Mucosa of rectum (tissue), 2 donors: ENCODE measurements around the gene RPS3.

Experiments
- H3K27ac ChIP-seq, 2 donors: one replicate each; pipeline ENCODE4 v1.7.0; 2013; ENCODE audit warnings: inconsistent platforms in 2 of 2, low read depth in 2 of 2, low read length in 2 of 2
- H3K27me3 ChIP-seq, 2 donors: one replicate each; pipeline ENCODE4 v1.7.0; 2013; ENCODE audit warnings: low read length in 2 of 2; ENCODE audit not compliant: control insufficient read depth in 2 of 2, insufficient read depth in 2 of 2
- H3K36me3 ChIP-seq, 2 donors: one replicate each; pipeline ENCODE4 v1.7.0; 2013; ENCODE audit warnings: low read length in 2 of 2; ENCODE audit not compliant: control insufficient read depth in 2 of 2, insufficient read depth in 2 of 2
- H3K4me1 ChIP-seq, 2 donors: one replicate each; pipeline ENCODE4 v1.7.0; 2013; ENCODE audit warnings: low read length in 2 of 2, mild to moderate bottlenecking in 1 of 2; ENCODE audit not compliant: control insufficient read depth in 2 of 2, insufficient read depth in 2 of 2
- H3K4me3 ChIP-seq, 2 donors: one replicate each; pipeline ENCODE4 v1.7.0; 2013; ENCODE audit warnings: low read length in 2 of 2
- H3K9ac ChIP-seq, 2 donors: one replicate each; pipeline ENCODE4 v1.7.0; 2013; ENCODE audit warnings: low read length in 2 of 2, low read depth in 1 of 2, mild to moderate bottlenecking in 1 of 2
- H3K9me3 ChIP-seq, 2 donors: one replicate each; pipeline ENCODE4 v1.7.0; 2013; ENCODE audit warnings: low read length in 2 of 2; ENCODE audit not compliant: control insufficient read depth in 2 of 2
- donor health status: healthy.
- donor health status: Normal muscosa, but diverticular disease.

RPS3 gene

GRCh38 chr11:75426720-75427086 lies 27.4 kb downstream of the RPS3 start:
- Histone ChIP-seq H3K4me3 (no peak overlapping the region), H3K9me3 (peaks cover 0 to 4% of the 10 kb centered on the region in 2 donors), H3K27me3 (peaks cover 12 to 14% of the 10 kb centered on the region in 2 donors), H3K4me1 (peaks cover 20 to 32% of the 10 kb centered on the region in 2 donors), H3K9ac (no peak overlapping the region), H3K36me3 (peaks cover 0 to 5% of the 10 kb centered on the region in 2 donors), H3K27ac (no peak overlapping the region)

GRCh38 chr11:75427181-75427580 lies 27.9 kb downstream of the RPS3 start:
- H3K9me3 ChIP-seq: peaks cover 0 to 4% of the 10 kb centered on the region in 2 donors
- H3K9ac ChIP-seq: no peak overlapping the region
- peaks cover 20 to 31% of the 10 kb centered on the region in 2 donors for H3K4me1 ChIP-seq
- H3K4me3 ChIP-seq: no peak overlapping the region
- H3K36me3 ChIP-seq: peaks cover 0 to 5% of the 10 kb centered on the region in 2 donors
- H3K27ac ChIP-seq: no peak overlapping the region
- H3K27me3 ChIP-seq: peaks cover 16 to 19% of the 10 kb centered on the region in 2 donors

GRCh38 chr11:75428281-75428724 lies 29.0 kb downstream of the RPS3 start:
- Histone ChIP-seq H3K9me3 (peaks cover 0 to 4% of the 10 kb centered on the region in 2 donors), H3K9ac (no peak overlapping the region), H3K4me1 (peaks cover 15 to 21% of the 10 kb centered on the region in 2 donors), H3K4me3 (peak overlapping the region; percentile 51 to 72), H3K27ac (no peak overlapping the region), H3K27me3 (peaks cover 27 to 28% of the 10 kb centered on the region in 2 donors), H3K36me3 (peaks cover 0 to 3% of the 10 kb centered on the region in 2 donors)

- Histone ChIP-seq H3K36me3 (no peaks in the 10 kb centered on the region), H3K4me1 (peaks cover 15 to 21% of the 10 kb centered on the region in 2 donors), H3K27me3 (peaks cover 28 to 34% of the 10 kb centered on the region in 2 donors), H3K4me3 (peak overlapping the region in 1 of 2 donors; percentile 72), H3K9ac (no peak overlapping the region), H3K9me3 (peaks cover 0 to 4% of the 10 kb centered on the region in 2 donors), H3K27ac (peak overlapping the region in 1 of 2 donors; percentile 10)
These were observed 29.8 kb downstream of the RPS3 start for GRCh38 chr11:75428989-75429640.

- Histone ChIP-seq H3K27ac (peak overlapping the region; percentile 10 to 48), H3K9me3 (peaks cover 0 to 4% of the 10 kb centered on the region in 2 donors), H3K36me3 (no peaks in the 10 kb centered on the region), H3K27me3 (peaks cover 28 to 35% of the 10 kb centered on the region in 2 donors), H3K4me3 (peak overlapping the region in 1 of 2 donors; percentile 13), H3K9ac (no peak overlapping the region), H3K4me1 (peaks cover 15 to 21% of the 10 kb centered on the region in 2 donors)
These were observed 30.3 kb downstream of the RPS3 start for GRCh38 chr11:75429641-75429901.

- peaks cover 15 to 21% of the 10 kb centered on the region in 2 donors for H3K4me1 ChIP-seq
- peak overlapping the region; percentile 56 to 61 for H3K4me3 ChIP-seq
- H3K27ac ChIP-seq: peak overlapping the region; percentile 10 to 48
- no peaks in the 10 kb centered on the region for H3K36me3 ChIP-seq
- peak overlapping the region; percentile 24 to 49 for H3K9ac ChIP-seq
- peaks cover 0 to 4% of the 10 kb centered on the region in 2 donors for H3K9me3 ChIP-seq
- H3K27me3 ChIP-seq: peaks cover 28 to 35% of the 10 kb centered on the region in 2 donors
These were observed 30.8 kb downstream of the RPS3 start for GRCh38 chr11:75429902-75430713.

GRCh38 chr11:75430714-75431532 lies 31.6 kb downstream of the RPS3 start:
- H3K27me3 ChIP-seq: peaks cover 28 to 35% of the 10 kb centered on the region in 2 donors
- peaks cover 0 to 4% of the 10 kb centered on the region in 2 donors for H3K9me3 ChIP-seq
- H3K4me3 ChIP-seq: peak overlapping the region; percentile 56 to 61
- peak overlapping the region; percentile 24 to 49 for H3K9ac ChIP-seq
- no peak overlapping the region for H3K27ac ChIP-seq
- H3K36me3 ChIP-seq: peaks cover 0 to 2% of the 10 kb centered on the region in 2 donors
- peaks cover 15 to 21% of the 10 kb centered on the region in 2 donors for H3K4me1 ChIP-seq

GRCh38 chr11:75431533-75432525 lies 32.5 kb downstream of the RPS3 start:
- H3K27ac ChIP-seq: peak overlapping the region in 1 of 2 donors; percentile 26
- H3K9me3 ChIP-seq: peaks cover 0 to 4% of the 10 kb centered on the region in 2 donors
- H3K9ac ChIP-seq: no peak overlapping the region
- H3K4me3 ChIP-seq: no peak overlapping the region
- peaks cover 0 to 2% of the 10 kb centered on the region in 2 donors for H3K36me3 ChIP-seq
- peaks cover 28 to 35% of the 10 kb centered on the region in 2 donors for H3K27me3 ChIP-seq
- peaks cover 15 to 21% of the 10 kb centered on the region in 2 donors for H3K4me1 ChIP-seq

- H3K4me1 ChIP-seq: peaks cover 15 to 21% of the 10 kb centered on the region in 2 donors
- peaks cover 0 to 4% of the 10 kb centered on the region in 2 donors for H3K9me3 ChIP-seq
- peaks cover 26 to 35% of the 10 kb centered on the region in 2 donors for H3K27me3 ChIP-seq
- no peak within 1 kb of the TSS for H3K4me3 ChIP-seq
- peak within 1 kb of the TSS in 1 of 2 donors; percentile 26 for H3K27ac ChIP-seq
- H3K9ac ChIP-seq: no peak within 1 kb of the TSS
- peaks cover 0 to 2% of the 10 kb centered on the region in 2 donors for H3K36me3 ChIP-seq
These were observed 33.6 kb downstream of the RPS3 start, which contains the start of gene KLHL35 for GRCh38 chr11:75432911-75433321. KLHL35 (minus strand) TSS chr11:75433203; CDS start chr11:75430629, 2,574 bp downstream.
